ENCODE measurements around the gene SLC25A21.

Gene SLC25A21

DNA sequence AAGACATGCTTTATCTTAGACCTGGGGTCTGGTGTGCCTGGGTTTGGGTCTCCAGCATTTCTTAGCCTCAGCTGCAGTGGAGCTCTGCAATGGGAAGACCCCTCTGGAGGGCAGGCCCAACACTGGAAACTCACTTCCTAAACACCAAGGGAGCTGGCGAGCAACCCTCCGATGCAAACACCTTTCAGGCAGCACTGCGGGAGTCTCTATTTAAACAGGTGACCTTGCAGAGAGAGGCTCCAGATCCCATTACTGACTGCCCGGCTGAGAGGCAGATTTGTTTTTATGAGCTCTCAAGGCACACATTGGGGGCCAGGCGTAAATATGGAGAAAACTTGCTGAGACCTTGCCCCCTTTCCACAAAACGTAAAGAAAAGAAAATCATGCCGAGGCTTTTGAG is 315.3 kb downstream of the SLC25A21 start:
- no peak for DNase-seq

DNA sequence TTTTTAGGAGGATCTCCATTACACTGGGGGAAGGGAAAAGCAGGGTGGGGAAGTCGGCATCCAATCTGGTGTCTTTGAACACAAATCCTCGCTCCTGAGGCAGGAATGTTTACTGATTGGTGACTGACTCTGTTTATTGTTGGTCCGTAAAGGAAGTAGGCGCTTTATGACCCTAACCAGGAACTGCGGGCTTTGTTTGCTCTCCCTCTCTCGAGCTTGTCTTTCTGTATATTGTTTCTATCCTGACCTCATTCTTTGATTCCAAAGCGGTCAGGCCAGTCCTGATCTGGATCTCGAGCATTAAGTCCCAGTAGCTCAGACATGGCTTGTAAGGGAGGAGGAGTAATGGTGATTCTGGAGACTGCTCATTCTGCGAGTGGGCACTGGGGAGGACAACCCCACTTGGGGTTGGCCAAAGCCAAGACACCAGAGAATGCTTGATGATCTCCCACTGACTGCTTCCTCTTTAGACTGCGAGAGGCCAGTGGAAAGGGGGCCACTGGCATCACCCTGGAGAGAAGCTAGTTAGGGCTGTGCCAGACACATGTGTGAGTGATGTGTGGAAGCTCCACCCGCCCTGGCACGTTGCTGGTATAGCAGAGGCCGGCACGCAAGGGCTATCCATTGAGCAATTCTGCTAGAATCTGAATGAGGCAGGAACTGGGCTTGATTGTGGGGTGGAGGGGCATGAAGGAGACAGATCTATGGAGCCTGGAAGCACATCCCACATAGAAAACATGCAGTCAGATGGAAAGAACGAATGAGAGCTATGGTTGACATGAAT is 316.1 kb downstream of the SLC25A21 start:
- no peak for DNase-seq

DNA sequence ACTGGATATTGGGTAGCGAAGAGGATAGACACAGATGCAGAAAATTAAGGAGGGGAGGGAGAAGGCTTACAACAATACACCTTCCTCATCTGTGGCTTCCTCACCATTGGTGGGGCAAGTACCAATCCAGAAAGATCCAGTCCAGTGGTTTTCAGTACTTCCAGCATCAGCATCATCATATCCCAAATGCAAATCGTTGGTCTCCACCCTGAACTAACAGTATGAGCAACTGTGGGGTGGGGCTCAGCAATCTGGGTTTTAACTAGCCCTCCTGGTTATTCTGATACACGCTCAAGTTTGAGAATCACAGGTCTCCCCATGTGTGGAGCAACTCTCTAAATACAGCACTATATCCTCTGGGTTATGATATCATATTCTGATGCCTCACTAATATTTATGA is 317.0 kb downstream of the SLC25A21 start:
- DNase-seq, result no peak

- no peak for DNase-seq
Observed at GRCh38 chr14:36852981-36853691, 319.3 kb downstream of the SLC25A21 start.

- DNase-seq, result no peak
Observed at GRCh38 chr14:36848213-36848612, 324.2 kb downstream of the SLC25A21 start.

GRCh38 chr14:36847366-36847765 is 325.0 kb downstream of the SLC25A21 start:
- DNase-seq, result no peak

DNA sequence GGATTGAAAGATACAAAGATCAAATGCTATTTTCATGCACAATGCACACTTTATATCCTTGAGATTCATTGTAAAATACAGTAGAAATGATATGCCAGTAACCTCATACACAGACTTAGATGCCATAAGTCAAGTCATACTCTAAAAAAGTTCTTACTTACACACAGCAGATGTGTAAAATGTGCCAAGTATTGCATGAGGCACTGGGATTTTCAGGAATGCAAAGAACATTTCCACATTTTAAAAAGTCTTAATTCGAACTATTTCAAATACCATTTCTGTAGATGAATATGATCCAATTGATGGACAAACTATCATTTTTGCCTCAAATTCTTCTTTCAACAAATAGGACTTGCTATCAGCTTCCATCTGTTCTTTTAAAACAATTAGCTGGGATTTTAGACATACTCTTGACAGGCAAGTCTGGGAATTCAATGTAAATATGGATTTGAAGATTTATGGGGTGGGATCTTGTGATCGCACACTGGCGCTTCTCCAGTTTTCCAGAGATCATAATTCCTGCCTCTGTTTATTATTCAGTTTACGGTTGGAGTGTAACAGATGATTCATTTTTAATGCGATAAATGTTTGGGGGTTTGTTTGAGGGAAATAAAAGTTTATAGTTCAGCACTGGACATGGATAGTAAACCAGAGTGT is 326.9 kb downstream of the SLC25A21 start:
- DNase-seq, result no peak

DNA sequence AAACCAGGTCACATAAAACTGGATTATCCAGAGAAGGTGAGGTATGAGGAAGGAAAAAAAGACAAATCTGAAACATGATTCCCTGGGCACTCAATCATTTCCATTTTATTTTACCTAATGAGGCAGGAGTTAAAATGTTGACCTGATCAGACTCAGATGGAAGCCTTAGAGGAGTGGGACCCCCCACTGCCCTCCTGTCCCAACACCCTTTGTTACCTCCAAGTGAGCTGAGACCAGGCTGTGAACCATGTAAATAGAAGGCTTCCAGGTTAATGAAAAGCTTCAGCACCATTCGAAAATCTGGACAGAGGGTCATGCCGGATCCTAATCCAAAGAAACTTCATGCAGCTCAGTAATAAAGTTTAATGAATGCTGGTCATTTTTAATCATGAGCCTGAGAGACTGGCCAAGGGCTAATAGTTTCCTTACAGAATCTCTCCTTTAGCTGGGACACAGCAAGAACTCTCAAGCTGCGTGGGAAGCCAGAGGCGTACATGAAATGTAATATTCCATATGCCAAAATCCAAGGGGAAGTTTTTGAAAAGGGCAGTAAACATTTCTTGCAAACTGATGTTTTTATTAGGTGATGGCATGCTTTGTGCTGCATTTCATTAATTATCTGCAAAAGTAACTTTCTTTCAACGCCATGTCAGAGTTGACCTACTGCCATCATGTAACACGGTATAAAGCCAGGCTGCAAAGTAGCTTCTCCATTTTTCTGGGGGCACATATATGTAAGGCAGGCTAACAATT is 327.8 kb downstream of the SLC25A21 start:
- no peak for DNase-seq

- DNase-seq, result no peak
Observed at GRCh38 chr14:36843410-36843809, 329.0 kb downstream of the SLC25A21 start.

DNA sequence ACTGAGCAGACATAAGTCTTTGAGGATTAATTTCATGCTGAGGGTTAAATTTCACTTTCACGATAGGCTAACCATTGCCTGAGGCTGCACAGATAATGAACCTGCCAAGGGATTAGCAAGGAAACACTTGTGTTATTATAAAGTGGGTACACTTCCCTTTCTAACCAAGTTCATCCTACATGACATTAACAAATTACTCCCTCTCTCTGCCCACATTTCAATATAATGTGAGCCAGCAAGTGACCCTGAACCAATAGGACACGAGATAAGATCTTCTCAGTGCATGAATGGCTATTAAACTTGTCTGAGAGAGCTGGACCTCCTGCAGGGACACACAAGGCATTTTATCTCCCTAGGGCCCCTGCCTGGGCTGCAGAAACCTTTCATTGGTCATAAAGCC is 337.3 kb downstream of the SLC25A21 start:
- DNase-seq, result no peak

DNA sequence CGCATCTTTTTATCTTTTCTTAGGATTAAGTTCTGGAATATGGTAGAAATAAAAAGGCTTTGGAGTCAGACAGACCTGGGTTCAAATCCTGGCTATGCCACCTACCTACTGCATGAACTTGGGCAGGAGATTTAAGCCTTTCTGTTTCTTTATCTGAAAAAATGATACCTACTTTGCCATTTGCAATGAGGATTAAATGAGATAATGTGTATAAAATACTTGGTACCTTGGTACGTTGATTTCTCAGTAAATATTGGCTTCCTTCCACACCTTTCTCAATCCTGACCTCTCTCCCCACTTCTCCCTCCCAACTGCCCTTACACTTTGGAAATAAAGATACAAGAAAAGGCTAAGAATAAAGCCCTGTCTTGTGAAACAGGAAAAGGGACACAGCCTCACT is 338.1 kb downstream of the SLC25A21 start:
- no peak for DNase-seq

- DNase-seq, result no peak
Observed at GRCh38 chr14:36829547-36829946, 342.9 kb downstream of the SLC25A21 start.

DNA sequence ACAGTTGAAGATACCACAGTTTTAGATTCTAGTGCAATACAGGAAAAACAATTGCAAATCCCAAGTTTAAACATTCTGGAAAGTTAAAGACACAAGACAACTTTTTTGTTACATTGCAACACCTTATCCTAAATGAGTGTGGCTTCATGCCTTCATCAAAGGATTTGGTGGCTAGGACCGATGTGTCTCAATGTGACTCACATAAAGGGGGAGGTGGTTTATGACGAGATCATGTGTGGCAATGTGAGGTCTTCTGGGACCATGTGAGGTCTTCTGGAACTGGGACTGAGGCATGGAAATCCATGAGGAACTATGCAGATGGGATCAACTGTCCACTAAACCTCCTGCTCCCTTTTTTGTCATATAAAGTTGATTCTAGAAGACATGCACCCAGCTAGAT is 344.5 kb downstream of the SLC25A21 start:
- DNase-seq, result no peak

- DNase-seq, result no peak
Observed at GRCh38 chr14:36826614-36827013, 345.8 kb downstream of the SLC25A21 start.

DNA sequence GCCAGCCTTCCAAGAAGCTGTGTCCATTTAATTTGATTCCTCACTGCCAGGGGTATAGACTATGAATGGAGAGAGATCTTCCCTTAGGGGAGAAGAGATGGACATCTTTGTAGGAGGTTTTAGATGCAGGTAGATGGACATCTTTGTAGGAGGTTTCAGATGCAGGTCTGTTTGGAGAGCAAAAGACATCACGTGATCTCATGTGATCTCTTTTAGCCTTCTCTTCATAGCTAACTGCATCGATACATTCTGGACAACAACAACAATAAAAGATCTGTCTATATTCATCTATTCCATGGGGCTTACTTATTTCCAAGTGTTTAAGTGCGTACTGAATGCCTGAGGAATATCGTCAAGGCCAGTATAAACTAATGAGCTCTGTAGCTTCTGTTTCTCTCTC is 347.6 kb downstream of the SLC25A21 start:
- no peak for DNase-seq

- no peak for DNase-seq
Observed at GRCh38 chr14:36823651-36824050, 348.8 kb downstream of the SLC25A21 start.

GRCh38 chr14:36822685-36823084 is 349.7 kb downstream of the SLC25A21 start:
- no peak for DNase-seq

- DNase-seq, result no peak
Observed at GRCh38 chr14:36820901-36821300, 351.5 kb downstream of the SLC25A21 start.

GRCh38 chr14:36820111-36820709 is 352.2 kb downstream of the SLC25A21 start:
- no peak for DNase-seq

DNA sequence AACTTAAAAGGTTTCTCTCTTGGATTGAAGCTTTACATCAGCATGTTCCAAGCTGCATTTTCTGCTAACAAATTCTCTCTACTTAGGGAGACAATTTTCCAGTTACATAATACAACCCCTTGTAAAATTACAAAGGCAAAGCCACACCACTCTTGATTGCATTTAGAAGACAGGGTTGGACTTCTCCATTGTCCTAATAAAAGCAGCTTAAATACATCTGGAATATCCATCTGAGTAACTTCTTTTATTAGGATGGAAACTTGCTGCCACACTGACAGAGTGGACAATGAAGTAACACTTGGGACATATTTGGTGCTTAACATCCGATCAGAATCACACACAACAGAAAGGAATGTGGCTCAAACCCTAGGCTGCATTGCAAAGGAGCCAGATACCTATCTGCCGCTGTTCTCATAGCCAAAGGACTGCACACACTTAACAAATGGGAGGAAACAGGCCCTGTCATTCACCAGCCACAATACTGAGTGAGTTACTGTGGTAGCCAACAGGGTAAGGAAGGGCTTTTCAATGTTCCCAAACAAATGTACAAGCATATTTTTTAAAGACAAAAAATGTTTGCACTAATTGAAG is 353.5 kb downstream of the SLC25A21 start:
- DNase-seq, result no peak

DNA sequence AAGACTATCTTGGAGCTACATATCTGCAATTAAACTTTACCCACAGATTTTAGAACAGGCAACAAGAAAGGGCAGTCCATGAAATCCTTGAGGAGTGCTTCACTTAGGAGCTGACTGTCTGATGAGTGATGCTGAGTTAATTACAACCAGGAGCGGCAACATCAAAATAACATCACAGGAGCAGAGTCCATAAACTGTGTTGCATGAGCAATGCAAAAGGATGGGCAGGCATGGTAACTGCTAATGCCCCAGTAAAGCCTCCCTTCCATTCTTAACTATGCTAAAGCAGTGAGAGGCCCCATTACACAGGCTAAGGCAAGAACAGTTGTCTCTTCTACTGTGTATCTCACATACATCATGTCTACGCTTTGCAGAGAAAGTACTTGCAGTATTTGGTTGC is 354.2 kb downstream of the SLC25A21 start:
- no peak for DNase-seq
